Lower leg skin (tissue), 3 donors: ENCODE measurements around the gene MYDGF.

Experiments used
- CTCF ChIP-seq, 3 donors: fragments of 450-650 bp; IDR thresholded peaks; one replicate each; pipeline ENCODE4 v1.5.1; 2016; ENCODE audit warnings: antibody characterized with exemption in 3 of 3, mild to moderate bottlenecking in 3 of 3, moderate library complexity in 2 of 3
- POLR2A ChIP-seq, 2 donors: fragments of 450-650 bp; IDR thresholded peaks; one replicate each; pipeline ENCODE4 v1.6.1; 2016 to 2017; ENCODE audit warnings: antibody characterized with exemption in 2 of 2, mild to moderate bottlenecking in 1 of 2, moderate library complexity in 1 of 2

- TF ChIP-seq POLR2A (IDR thresholded peaks at IDR 0.05) = no peak
- no peak for TF ChIP-seq CTCF (IDR thresholded peaks at IDR 0.05)
Observed at GRCh38 chr19:4660993-4661392, 9.1 kb downstream of the MYDGF start.
